ENCODE data around the gene MAN2B2. TPM values are rescaled to one million over a fixed set of nuclear protein-coding genes. Genes with fewer than 3 reads are reported as not detected.

MAN2B2 gene
- total RNA-seq, 1 experiment from 2014 or later = 30.9 TPM

DNA sequence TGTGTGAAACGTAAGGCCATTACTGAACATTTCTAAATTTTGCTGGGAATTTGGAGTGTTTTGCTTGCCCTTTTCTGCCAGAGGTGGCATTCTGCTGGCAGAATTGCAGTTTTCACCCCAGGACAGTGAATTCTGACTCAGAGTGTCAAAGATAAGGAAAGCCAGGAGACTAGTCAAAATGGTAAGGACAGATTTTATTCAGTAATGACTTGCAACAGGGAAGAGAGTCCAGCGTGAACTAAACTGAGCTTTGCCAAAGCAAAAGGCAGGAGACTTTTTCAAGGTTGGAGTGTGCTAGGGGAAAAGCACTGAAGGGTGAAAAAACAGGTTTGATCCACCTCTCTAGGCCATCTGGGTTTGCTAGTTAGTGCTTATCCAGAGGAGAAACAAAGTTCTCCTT is 84.9 kb downstream of the MAN2B2 start:
- CTCF ChIA-PET = no interaction called here
- intact Hi-C loops (cut with micrococcal nuclease; ENCODE audit: unreplicated experiment) = loop anchor here (10.0 kb wide), 1 partner anchor 115 kb away; no protein-coding TSS in a partner anchor
- H3K9me3 Mint-ChIP-seq (ENCODE audit: low read depth, unreplicated experiment) = no peaks in the 10 kb centered on the region

DNA sequence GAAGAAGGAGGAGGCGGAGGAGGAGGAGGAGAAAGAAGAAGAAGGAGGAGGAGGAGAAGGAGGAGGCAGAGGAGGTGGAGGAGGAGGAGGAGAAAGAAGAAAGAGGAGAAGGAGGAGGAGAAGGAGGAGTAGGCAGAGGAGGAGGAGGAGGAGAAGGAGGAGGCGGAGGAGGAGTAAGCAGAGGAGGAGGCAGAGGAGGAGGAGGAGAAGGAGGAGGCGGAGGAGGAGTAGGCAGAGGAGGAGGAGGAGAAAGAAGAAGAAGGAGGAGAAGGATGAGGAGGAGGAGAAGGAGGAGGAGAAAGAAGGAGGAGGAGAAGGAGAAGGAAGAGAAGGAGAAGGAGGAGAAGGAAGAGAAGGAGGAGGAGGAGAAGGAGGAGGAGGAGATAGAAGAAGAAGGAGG is 85.4 kb downstream of the MAN2B2 start:
- BruUV-seq (replicated peaks) = no TSS peak
- Mint-ChIP-seq H3K4me1 (ENCODE audit: low read depth, unreplicated experiment) (no peaks in the 10 kb centered on the region), H3K27me3 (ENCODE audit: unreplicated experiment) (peaks cover 46% of the 10 kb centered on the region), H3K9me3 (ENCODE audit: low read depth, unreplicated experiment) (no peaks in the 10 kb centered on the region), H3K4me3 (ENCODE audit: low read depth, unreplicated experiment) (no peak overlapping the region), H3K27ac (ENCODE audit: unreplicated experiment) (no peak overlapping the region), H3K36me3 (ENCODE audit: insufficient read depth, unreplicated experiment) (no peaks in the 10 kb centered on the region)
- CTCF ChIA-PET = no interaction called here
- DNase-seq = no peak
- intact Hi-C loops (cut with micrococcal nuclease; ENCODE audit: unreplicated experiment) = loop anchor here (10.0 kb wide), 1 partner anchor 116 kb away; no protein-coding TSS in a partner anchor
- TF ChIP-seq, protein P1, sequence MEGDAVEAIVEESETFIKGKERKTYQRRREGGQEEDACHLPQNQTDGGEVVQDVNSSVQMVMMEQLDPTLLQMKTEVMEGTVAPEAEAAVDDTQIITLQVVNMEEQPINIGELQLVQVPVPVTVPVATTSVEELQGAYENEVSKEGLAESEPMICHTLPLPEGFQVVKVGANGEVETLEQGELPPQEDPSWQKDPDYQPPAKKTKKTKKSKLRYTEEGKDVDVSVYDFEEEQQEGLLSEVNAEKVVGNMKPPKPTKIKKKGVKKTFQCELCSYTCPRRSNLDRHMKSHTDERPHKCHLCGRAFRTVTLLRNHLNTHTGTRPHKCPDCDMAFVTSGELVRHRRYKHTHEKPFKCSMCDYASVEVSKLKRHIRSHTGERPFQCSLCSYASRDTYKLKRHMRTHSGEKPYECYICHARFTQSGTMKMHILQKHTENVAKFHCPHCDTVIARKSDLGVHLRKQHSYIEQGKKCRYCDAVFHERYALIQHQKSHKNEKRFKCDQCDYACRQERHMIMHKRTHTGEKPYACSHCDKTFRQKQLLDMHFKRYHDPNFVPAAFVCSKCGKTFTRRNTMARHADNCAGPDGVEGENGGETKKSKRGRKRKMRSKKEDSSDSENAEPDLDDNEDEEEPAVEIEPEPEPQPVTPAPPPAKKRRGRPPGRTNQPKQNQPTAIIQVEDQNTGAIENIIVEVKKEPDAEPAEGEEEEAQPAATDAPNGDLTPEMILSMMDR (IDR thresholded peaks at IDR 0.05; ENCODE audit: unreplicated experiment) = no peak

More for the DNA sequence above, 84.9 kb downstream of the MAN2B2 start:
- H3K4me3 Mint-ChIP-seq (ENCODE audit: low read depth, unreplicated experiment) = no peak overlapping the region
- H3K36me3 Mint-ChIP-seq (ENCODE audit: insufficient read depth, unreplicated experiment) = no peaks in the 10 kb centered on the region
- TF ChIP-seq, protein P1 (IDR thresholded peaks at IDR 0.05; ENCODE audit: unreplicated experiment) = no peak
- H3K27ac Mint-ChIP-seq (ENCODE audit: unreplicated experiment) = no peak overlapping the region
- no TSS peak for BruUV-seq (replicated peaks)
- H3K4me1 Mint-ChIP-seq (ENCODE audit: low read depth, unreplicated experiment) = no peaks in the 10 kb centered on the region
- no peak for DNase-seq
- H3K27me3 Mint-ChIP-seq (ENCODE audit: unreplicated experiment) = peaks cover 46% of the 10 kb centered on the region

DNA sequence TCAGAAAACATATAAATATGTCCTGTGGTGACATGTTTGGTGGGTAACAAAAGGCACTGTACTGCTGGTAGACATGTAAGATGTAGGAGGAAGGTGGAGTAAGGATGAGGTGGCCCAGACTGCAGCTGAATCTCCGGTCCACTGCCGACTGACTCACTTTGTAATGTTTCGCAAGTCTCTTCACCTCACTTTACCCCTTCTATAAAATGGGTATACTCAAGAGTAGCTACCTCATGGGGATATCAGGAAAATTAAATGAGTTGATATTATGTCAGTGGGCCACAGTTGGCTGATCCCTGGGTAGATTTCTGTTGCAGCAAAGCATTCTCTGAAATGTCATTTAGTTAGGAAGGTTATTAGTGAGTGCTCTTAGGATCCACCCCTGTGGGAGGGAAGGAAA is 87.6 kb downstream of the MAN2B2 start:
- no TSS peak for BruUV-seq (replicated peaks)
- H3K27me3 Mint-ChIP-seq (ENCODE audit: unreplicated experiment) = peaks cover 46% of the 10 kb centered on the region
- no peak overlapping the region for H3K4me3 Mint-ChIP-seq (ENCODE audit: low read depth, unreplicated experiment)
- H3K4me1 Mint-ChIP-seq (ENCODE audit: low read depth, unreplicated experiment) = no peaks in the 10 kb centered on the region
- no peaks in the 10 kb centered on the region for H3K9me3 Mint-ChIP-seq (ENCODE audit: low read depth, unreplicated experiment)
- intact Hi-C loops (cut with micrococcal nuclease; ENCODE audit: unreplicated experiment) = loop anchor here (10.0 kb wide), 1 partner anchor 118 kb away; no protein-coding TSS in a partner anchor
- CTCF ChIA-PET = no interaction called here
- DNase-seq = no peak
- TF ChIP-seq, protein P1 (IDR thresholded peaks at IDR 0.05; ENCODE audit: unreplicated experiment) = no peak
- no peak overlapping the region for H3K27ac Mint-ChIP-seq (ENCODE audit: unreplicated experiment)
- no peaks in the 10 kb centered on the region for H3K36me3 Mint-ChIP-seq (ENCODE audit: insufficient read depth, unreplicated experiment)

DNA sequence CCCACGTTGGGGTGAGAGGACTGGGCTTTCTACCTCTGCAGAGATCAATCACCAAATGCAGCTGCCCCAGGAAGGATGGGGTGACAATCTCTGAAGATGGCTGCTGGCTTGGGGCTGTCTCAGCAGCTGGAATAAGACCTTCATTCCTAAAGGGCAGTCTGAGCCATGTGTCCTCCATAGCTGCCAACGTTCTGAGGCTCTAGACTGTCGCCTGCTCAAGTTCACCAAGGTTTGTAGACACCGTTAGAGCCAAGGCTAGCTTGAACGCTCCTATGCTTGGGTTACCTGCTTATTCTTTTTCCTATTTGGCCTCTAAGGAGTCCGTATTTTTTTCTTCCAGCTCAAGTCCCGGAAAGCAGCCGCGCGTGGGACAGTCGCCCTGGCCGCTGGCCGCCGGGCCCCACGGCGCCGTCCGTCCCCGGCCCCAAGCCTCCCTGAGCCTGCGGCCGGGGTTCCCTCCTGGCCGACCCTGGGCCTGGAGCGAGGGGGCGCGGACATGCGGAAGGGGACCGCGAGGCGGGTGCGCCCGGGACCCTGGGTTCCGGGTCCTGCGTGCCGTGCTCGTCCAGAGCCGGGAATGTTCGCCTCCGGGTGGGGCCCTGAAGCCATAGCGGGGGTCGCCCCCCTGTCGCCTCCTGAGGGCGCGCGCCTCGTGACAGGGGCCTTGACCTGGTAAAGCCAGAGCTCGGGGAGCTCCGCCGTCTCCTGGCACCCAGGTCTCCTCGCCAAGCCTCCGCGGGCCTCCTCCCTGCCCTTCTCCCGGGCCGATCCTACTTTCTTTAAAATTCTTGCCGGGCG is 88.8 kb downstream of the MAN2B2 start:
- TF ChIP-seq, protein P1 (IDR thresholded peaks at IDR 0.05; ENCODE audit: unreplicated experiment) = no peak
- no peak overlapping the region for H3K4me3 Mint-ChIP-seq (ENCODE audit: low read depth, unreplicated experiment)
- intact Hi-C loops (cut with micrococcal nuclease; ENCODE audit: unreplicated experiment) = loop anchor here (10.0 kb wide), 1 partner anchor 119 kb away; no protein-coding TSS in a partner anchor
- no TSS peak for BruUV-seq (replicated peaks)
- H3K27me3 Mint-ChIP-seq (ENCODE audit: unreplicated experiment) = peaks cover 46% of the 10 kb centered on the region
- H3K4me1 Mint-ChIP-seq (ENCODE audit: low read depth, unreplicated experiment) = no peaks in the 10 kb centered on the region
- H3K36me3 Mint-ChIP-seq (ENCODE audit: insufficient read depth, unreplicated experiment) = no peaks in the 10 kb centered on the region
- CTCF ChIA-PET = interaction anchor here (0.6 to 1.4 kb wide), 3 partner anchors 10 to 115 kb away, joined by 3 to 6 read pairs (median 3); a partner anchor contains a TSS
- no peak for DNase-seq
- no peak overlapping the region for H3K27ac Mint-ChIP-seq (ENCODE audit: unreplicated experiment)
- H3K9me3 Mint-ChIP-seq (ENCODE audit: low read depth, unreplicated experiment) = no peaks in the 10 kb centered on the region
